ENCODE data around the gene ZBTB7A.

GRCh38 chr19:4038661-4039423 lies 27.9 kb downstream of the ZBTB7A start:
- TF ChIP-seq CDX4 (CRISPR knock-in tag; IDR thresholded peaks at IDR 0.05; ENCODE audit: borderline replicate concordance) (no peak), GABPB1 (CRISPR knock-in tag; IDR thresholded peaks at IDR 0.05) (no peak), CTCF (IDR thresholded peaks at IDR 0.05) (no peak), CBFB (CRISPR knock-in tag; IDR thresholded peaks at IDR 0.05; ENCODE audit: low read depth) (no peak), CREM (CRISPR knock-in tag; IDR thresholded peaks at IDR 0.05) (no peak), PRDM15 (CRISPR knock-in tag; IDR thresholded peaks at IDR 0.05) (no peak), TEAD4 (CRISPR knock-in tag; IDR thresholded peaks at IDR 0.05) (no peak), ZNF317 (CRISPR knock-in tag; IDR thresholded peaks at IDR 0.05; ENCODE audit: borderline replicate concordance, low read depth) (no peak), CREB1 (CRISPR knock-in tag; IDR thresholded peaks at IDR 0.05) (no peak), ZNF512 (CRISPR knock-in tag; IDR thresholded peaks at IDR 0.05; ENCODE audit: borderline replicate concordance) (no peak), ETV6 (CRISPR knock-in tag; IDR thresholded peaks at IDR 0.05) (no peak), IRF1 (CRISPR knock-in tag; IDR thresholded peaks at IDR 0.05) (no peak), ESRRA (CRISPR knock-in tag; IDR thresholded peaks at IDR 0.05; ENCODE audit: borderline replicate concordance) (no peak)
